Neural cell (in vitro differentiated cells): Measurements from ENCODE around the gene GRK1. TPM values are rescaled to one million over a fixed set of nuclear protein-coding genes. Genes with fewer than 3 reads are reported as not detected.

Source experiments
- H2AFZ ChIP-seq: fragments of 200-600, 300-800 bp; sonication (generic), shearing (Covaris generic); 2 replicates; pipeline ENCODE4 v1.6.0; 2014; ENCODE audit warnings: low read depth, mild to moderate bottlenecking, antibody characterized with exemption, low read length, moderate library complexity
- H3F3A ChIP-seq: fragments of 200-600 bp; shearing (Covaris generic); 2 replicates; pipeline ENCODE4 v1.6.1; 2016; ENCODE audit warnings: mild to moderate bottlenecking, moderate library complexity, mixed read lengths, antibody characterized with exemption, low read length; ENCODE audit not compliant: insufficient read depth, poor library complexity, severe bottlenecking
- H3K27ac ChIP-seq: fragments of 200-600, 300-800 bp; sonication (generic), shearing (Covaris generic); 2 replicates; pipeline ENCODE4 v1.5.1; 2014; ENCODE audit warnings: mild to moderate bottlenecking, low read length, moderate library complexity
- H3K27me3 ChIP-seq: fragments of 300-800, 200-600 bp; sonication (generic), shearing (Covaris generic); 2 replicates; pipeline ENCODE4 v1.6.0; 2014; ENCODE audit warnings: mild to moderate bottlenecking, low read depth, low read length, moderate library complexity; ENCODE audit not compliant: insufficient read depth
- H3K36me3 ChIP-seq: fragments of 300-800, 200-600 bp; sonication (generic), shearing (Covaris generic); 2 replicates; pipeline ENCODE4 v1.5.1; 2014; ENCODE audit warnings: mild to moderate bottlenecking, antibody characterized with exemption, low read length, moderate library complexity; ENCODE audit not compliant: insufficient read depth
- H3K4me2 ChIP-seq: fragments of 300-800, 200-600 bp; sonication (generic), shearing (Covaris generic); 2 replicates; pipeline ENCODE4 v1.6.0; 2014; ENCODE audit warnings: mild to moderate bottlenecking, low read length
- H3K4me3 ChIP-seq: fragments of 300-800, 200-600 bp; sonication (generic), shearing (Covaris generic); 2 replicates; pipeline ENCODE4 v1.5.1; 2014; ENCODE audit warnings: mild to moderate bottlenecking, low read length, moderate library complexity
- H3K79me2 ChIP-seq: fragments of 200-600 bp; shearing (Covaris generic); replicated peaks from 2 replicates; pipeline ENCODE4 v1.6.0; 2014; ENCODE audit warnings: mild to moderate bottlenecking, low read length, moderate library complexity; ENCODE audit not compliant: insufficient read depth
- H3K9ac ChIP-seq: fragments of 300-800, 200-600 bp; sonication (generic), shearing (Covaris generic); 2 replicates; pipeline ENCODE4 v1.6.1; 2016; ENCODE audit warnings: mild to moderate bottlenecking, low read length, mixed read lengths
- H3K9me2 ChIP-seq: fragments of 200-600 bp; shearing (Covaris generic); 2 replicates; pipeline ENCODE4 v1.6.1; 2016; ENCODE audit warnings: mild to moderate bottlenecking, low read length, mixed read lengths; ENCODE audit not compliant: insufficient read depth
- H3K9me3 ChIP-seq: fragments of 200-600, 300-800 bp; sonication (generic), shearing (Covaris generic); 2 replicates; pipeline ENCODE4 v1.6.1; 2016; ENCODE audit warnings: mild to moderate bottlenecking, mixed run types, low read length, moderate library complexity, mixed read lengths
- H4K20me1 ChIP-seq: fragments of 200-600 bp; shearing (Covaris generic); 2 replicates; pipeline ENCODE4 v1.6.1; 2016; ENCODE audit warnings: mild to moderate bottlenecking, mixed run types; ENCODE audit not compliant: insufficient read depth
- CTCF ChIP-seq: fragments of 450-650 bp; IDR thresholded peaks from 2 replicates; pipeline ENCODE4 v1.5.1; 2014; ENCODE audit warnings: antibody characterized with exemption, mild to moderate bottlenecking, moderate library complexity; ENCODE audit not compliant: poor library complexity, severe bottlenecking
- EP300 ChIP-seq: fragments of 450-650 bp; conservative IDR thresholded peaks from 2 replicates; pipeline ENCODE4 v1.6.1; 2014; ENCODE audit warnings: antibody characterized with exemption, mild to moderate bottlenecking, moderate library complexity; ENCODE audit not compliant: poor library complexity, severe bottlenecking
- EZH2 ChIP-seq: fragments of 200-600, 300-800 bp; shearing (Covaris generic), sonication (generic); IDR thresholded peaks from 2 replicates; pipeline ENCODE4 v1.6.1; 2014; ENCODE audit warnings: antibody characterized with exemption, low read length, borderline replicate concordance, mild to moderate bottlenecking; ENCODE audit not compliant: insufficient read depth, poor library complexity, severe bottlenecking
- MXI1 ChIP-seq: fragments of 450-650 bp; conservative IDR thresholded peaks from 2 replicates; pipeline ENCODE4 v1.6.1; 2014; ENCODE audit warnings: antibody characterized with exemption, mild to moderate bottlenecking; ENCODE audit not compliant: poor library complexity, severe bottlenecking
- POLR2AphosphoS5 ChIP-seq: IDR thresholded peaks from 2 replicates; pipeline ENCODE4 v1.6.1; 2012
- RAD21 ChIP-seq: fragments of 450-650 bp; conservative IDR thresholded peaks from 2 replicates; pipeline ENCODE4 v1.6.1; 2014; ENCODE audit warnings: antibody characterized with exemption, mild to moderate bottlenecking, moderate library complexity
- REST ChIP-seq: IDR thresholded peaks from 2 replicates; pipeline ENCODE4 v1.6.1; 2012; ENCODE audit warnings: borderline replicate concordance
- SMC3 ChIP-seq: fragments of 450-650 bp; conservative IDR thresholded peaks from 2 replicates; pipeline ENCODE4 v1.6.1; 2014; ENCODE audit warnings: antibody characterized with exemption, mild to moderate bottlenecking, moderate library complexity; ENCODE audit not compliant: poor library complexity
- TAF1 ChIP-seq: IDR thresholded peaks from 2 replicates; pipeline ENCODE4 v1.6.1; 2012; ENCODE audit warnings: low read depth
- polyA plus RNA-seq: library from polyadenylated mRNA; depleted of rRNA; stranded (reverse); fragments of >200 nt; gene quantifications from 2 replicates; pipeline ENCODE4 v1.2.3, GENCODE V29; 2014

The GRK1 gene
- polyA plus RNA-seq, 1 donor from 2014 or later: 0.06 TPM

- no peaks in the 10 kb centered on the region for H4K20me1 ChIP-seq
- no peak overlapping the region for H2AFZ ChIP-seq
- H3K9ac ChIP-seq: no peak overlapping the region
- H3K79me2 ChIP-seq: no peaks in the 10 kb centered on the region
- no peaks in the 10 kb centered on the region for H3K9me3 ChIP-seq
- no peak overlapping the region for H3K4me2 ChIP-seq
- no peak overlapping the region for H3K27ac ChIP-seq
- H3K4me3 ChIP-seq: no peak overlapping the region
- H3K36me3 ChIP-seq: no peaks in the 10 kb centered on the region
- no peaks in the 10 kb centered on the region for H3F3A ChIP-seq
- TF ChIP-seq RAD21: no peak
- TF ChIP-seq EZH2: no peak
- TF ChIP-seq TAF1: no peak
- TF ChIP-seq SMC3: no peak
- TF ChIP-seq MXI1: no peak
- peaks cover 11% of the 10 kb centered on the region for H3K27me3 ChIP-seq
- no peaks in the 10 kb centered on the region for H3K9me2 ChIP-seq
Observed at GRCh38 chr13:113777311-113778260, 110.6 kb downstream of the GRK1 start.

GRCh38 chr13:113781571-113781970 lies 114.6 kb downstream of the GRK1 start:
- Histone ChIP-seq H3K9ac (no peak overlapping the region), H3K27me3 (peaks cover 11% of the 10 kb centered on the region), H3F3A (no peaks in the 10 kb centered on the region), H4K20me1 (no peaks in the 10 kb centered on the region), H3K27ac (no peak overlapping the region), H3K36me3 (no peaks in the 10 kb centered on the region), H3K9me2 (no peaks in the 10 kb centered on the region), H2AFZ (no peak overlapping the region), H3K9me3 (no peaks in the 10 kb centered on the region), H3K4me2 (no peak overlapping the region), H3K4me3 (no peak overlapping the region), H3K79me2 (no peaks in the 10 kb centered on the region)
- TF ChIP-seq MXI1 (no peak), TAF1 (no peak), CTCF (no peak), EP300 (no peak), SMC3 (no peak), REST (no peak), EZH2 (no peak), RAD21 (no peak), POLR2AphosphoS5 (no peak)
